ENCODE measurements around the gene AHCYL2. TPM values are rescaled to one million over a fixed set of nuclear protein-coding genes. Genes with fewer than 3 reads are reported as not detected.

Gene AHCYL2
- total and polyA plus RNA-seq, 9 donors: 8.7 to 25.8 (median 17.2) TPM

DNA sequence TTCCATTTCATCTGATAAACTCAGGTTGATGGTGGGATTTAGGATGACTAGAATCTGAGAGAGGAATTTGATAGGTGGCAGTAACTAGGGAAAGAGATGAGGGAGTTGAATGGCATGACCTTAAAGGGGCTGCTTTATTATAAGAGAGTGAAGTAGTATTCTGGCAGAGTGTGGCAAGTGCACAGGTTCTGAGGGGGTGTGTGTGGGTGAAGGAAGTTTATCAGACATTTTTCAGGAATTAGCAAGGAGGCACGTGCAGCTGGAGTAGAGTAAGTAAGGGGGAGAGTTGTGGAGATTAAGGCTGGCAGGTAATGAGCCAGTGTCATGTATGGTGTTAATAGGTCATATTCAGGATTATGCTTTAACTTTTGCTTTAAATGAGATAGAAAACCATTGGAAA, 40.5 kb downstream of the AHCYL2 start:
- Histone ChIP-seq H3K4me1 (ENCODE audit: insufficient read depth) (no peaks in the 10 kb centered on the region), H3K27ac (no peak overlapping the region), H3K9me3 (no peaks in the 10 kb centered on the region), H3K27me3 (no peaks in the 10 kb centered on the region), H3K4me3 (no peak overlapping the region), H3K36me3 (no peaks in the 10 kb centered on the region)
- TF ChIP-seq POLR2A (IDR thresholded peaks at IDR 0.05) (no peak), EP300 (IDR thresholded peaks at IDR 0.05) (no peak), CTCF (IDR thresholded peaks at IDR 0.05) (no peak)
- WGBS, 3 donors: 55 to 68% (median 58%) methylated on average over 1 of the region's 1 CpG
- intact Hi-C loops (cut with DNase I): no loop called here
- DNase-seq: no peak

DNA sequence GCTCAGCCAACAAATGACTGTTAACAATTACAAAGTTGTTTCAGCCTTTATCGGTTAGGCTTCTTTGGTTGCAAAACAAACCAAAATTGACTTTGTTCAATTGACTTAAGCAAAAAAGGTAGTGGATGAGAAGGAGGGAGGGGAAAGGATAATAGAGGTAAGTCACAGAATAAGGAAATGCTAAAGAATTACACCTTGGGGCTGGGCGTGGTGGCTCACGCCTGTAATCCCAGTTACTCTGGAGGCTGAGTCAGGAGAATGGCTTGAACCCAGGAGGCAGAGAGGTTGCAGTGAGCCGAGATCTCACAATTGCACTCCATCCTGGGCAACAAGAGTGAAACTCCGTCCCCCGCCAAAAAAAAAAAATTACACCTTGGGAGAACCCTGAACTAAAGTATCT, 41.4 kb downstream of the AHCYL2 start:
- Histone ChIP-seq H3K9me3 (no peaks in the 10 kb centered on the region), H3K36me3 (no peaks in the 10 kb centered on the region), H3K4me3 (no peak overlapping the region), H3K27me3 (no peaks in the 10 kb centered on the region), H3K4me1 (ENCODE audit: insufficient read depth) (no peaks in the 10 kb centered on the region), H3K27ac (no peak overlapping the region)
- no peak for TF ChIP-seq POLR2A (IDR thresholded peaks at IDR 0.05)
- TF ChIP-seq EP300 (IDR thresholded peaks at IDR 0.05): no peak
- DNase-seq: no peak
- WGBS, 3 donors: 93 to 98% (median 97%) methylated on average over 6 of the region's 6 CpGs
- intact Hi-C loops (cut with DNase I): no loop called here

GRCh38 chr7:129270077-129270476, 45.2 kb downstream of the AHCYL2 start:
- no peaks in the 10 kb centered on the region for H3K36me3 ChIP-seq
- TF ChIP-seq POLR2A (IDR thresholded peaks at IDR 0.05): no peak
- TF ChIP-seq CTCF (IDR thresholded peaks at IDR 0.05): no peak
- no peak for TF ChIP-seq EP300 (IDR thresholded peaks at IDR 0.05)
- H3K27ac ChIP-seq: no peak overlapping the region
- H3K9me3 ChIP-seq: no peaks in the 10 kb centered on the region
- H3K27me3 ChIP-seq: no peaks in the 10 kb centered on the region
- 94 to 96% (median 95%) methylated on average over 3 of the region's 3 CpGs for WGBS, 3 donors
- H3K4me1 ChIP-seq (ENCODE audit: insufficient read depth): no peaks in the 10 kb centered on the region
- H3K4me3 ChIP-seq: no peak overlapping the region
- intact Hi-C loops (cut with DNase I): no loop called here
- no peak for DNase-seq

GRCh38 chr7:129271500-129272355, 46.9 kb downstream of the AHCYL2 start:
- no peaks in the 10 kb centered on the region for H3K4me1 ChIP-seq (ENCODE audit: insufficient read depth)
- H3K27ac ChIP-seq: no peak overlapping the region
- intact Hi-C loops (cut with DNase I): no loop called here
- DNase-seq: no peak
- 73 to 75% (median 74%) methylated on average over 5 of the region's 5 CpGs for WGBS, 3 donors
- no peaks in the 10 kb centered on the region for H3K9me3 ChIP-seq
- no peaks in the 10 kb centered on the region for H3K36me3 ChIP-seq
- H3K27me3 ChIP-seq: no peaks in the 10 kb centered on the region
- H3K4me3 ChIP-seq: no peak overlapping the region
- no peak for TF ChIP-seq EP300 (IDR thresholded peaks at IDR 0.05)
- no peak for TF ChIP-seq CTCF (IDR thresholded peaks at IDR 0.05)
- no peak for TF ChIP-seq POLR2A (IDR thresholded peaks at IDR 0.05)

- TF ChIP-seq CTCF (IDR thresholded peaks at IDR 0.05): no peak
- no peak for TF ChIP-seq POLR2A (IDR thresholded peaks at IDR 0.05)
- TF ChIP-seq EP300 (IDR thresholded peaks at IDR 0.05): no peak
- Histone ChIP-seq H3K4me1 (ENCODE audit: insufficient read depth) (no peaks in the 10 kb centered on the region), H3K9me3 (no peaks in the 10 kb centered on the region), H3K27me3 (no peaks in the 10 kb centered on the region), H3K36me3 (no peaks in the 10 kb centered on the region), H3K27ac (no peak overlapping the region), H3K4me3 (no peak overlapping the region)
- intact Hi-C loops (cut with DNase I): no loop called here
- DNase-seq: no peak
Observed at GRCh38 chr7:129273936-129274335, 49.1 kb downstream of the AHCYL2 start.

All from ovary (tissue), 9 donors.